Upper lobe of right lung (tissue), 1 donor: Measurements from ENCODE around the gene ITIH3. TPM values are rescaled to one million over a fixed set of nuclear protein-coding genes. Genes with fewer than 3 reads are reported as not detected.
A peak's percentile ranks its signal among the peaks of the same experiment; 100 is the strongest.

ENCODE experiments used
- ATAC-seq: fragments of 200-7000 bp; cut with Tn5 transposase; one replicate; pipeline ENCODE4 v1.9.1; 2020; ENCODE audit warnings: mild to moderate bottlenecking, moderate library complexity
- DNase-seq: peaks from one replicate; pipeline ENCODE4 v3.0.0-alpha.2; 2020
- H3K27ac ChIP-seq: fragments of 200-600 bp; one replicate; pipeline ENCODE4 v1.8.0; 2022
- H3K27me3 ChIP-seq: fragments of 200-600 bp; one replicate; pipeline ENCODE4 v1.8.0; 2022; ENCODE audit warnings: mild to moderate bottlenecking
- H3K36me3 ChIP-seq: fragments of 200-600 bp; one replicate; pipeline ENCODE4 v1.8.0; 2022
- H3K4me1 ChIP-seq: fragments of 200-600 bp; one replicate; pipeline ENCODE4 v1.8.0; 2022
- H3K4me3 ChIP-seq: fragments of 200-600 bp; one replicate; pipeline ENCODE4 v1.8.0; 2022; ENCODE audit warnings: mild to moderate bottlenecking
- H3K9me3 ChIP-seq: fragments of 200-600 bp; one replicate; pipeline ENCODE4 v1.8.0; 2022
- intact Hi-C: fragments of 100-400 bp; cut with DNase I; formaldehyde crosslinking; loops from one replicate; pipeline ENCODE4 v1.11.0; 2022
- total RNA-seq: library from RNA; stranded (reverse); fragmentation: NEBNext Ultra II Directional; extraction: Animal tissue kit (Norgen Biotek cat#: 25700); gene quantifications from one replicate; pipeline ENCODE4 v1.2.1, GENCODE V29; 2021
- TF ChIP-seq, protein P1 (sequence below): fragments of 200-600 bp; IDR thresholded peaks from one replicate; pipeline ENCODE4 v1.8.0; 2022; ENCODE audit warnings: antibody characterized with exemption
- donor health status: DM: no; HTN: yes; CAD: no; lungs with severe emphysema.

ITIH3 gene
- total RNA-seq, 1 donor from 2014 or later, result 9.5 TPM

DNA sequence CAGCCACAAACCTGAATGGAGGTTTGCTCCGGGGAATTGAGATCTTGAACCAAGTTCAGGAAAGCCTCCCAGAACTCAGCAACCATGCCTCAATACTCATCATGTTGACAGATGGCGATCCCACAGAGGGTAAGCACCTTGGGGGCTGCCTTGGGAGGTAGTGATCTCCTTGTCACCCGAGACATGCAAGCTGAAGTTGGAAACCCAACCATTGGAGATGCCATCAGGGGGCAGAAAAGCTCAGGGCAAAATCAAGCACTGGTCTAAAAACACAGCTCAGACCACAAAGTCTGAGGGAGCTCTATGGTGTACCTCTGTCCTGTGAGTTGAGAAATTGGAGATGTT, 11.4 kb upstream of the ITIH3 start:
- H3K9me3 ChIP-seq, result no peaks in the 10 kb centered on the region
- TF ChIP-seq, protein P1, sequence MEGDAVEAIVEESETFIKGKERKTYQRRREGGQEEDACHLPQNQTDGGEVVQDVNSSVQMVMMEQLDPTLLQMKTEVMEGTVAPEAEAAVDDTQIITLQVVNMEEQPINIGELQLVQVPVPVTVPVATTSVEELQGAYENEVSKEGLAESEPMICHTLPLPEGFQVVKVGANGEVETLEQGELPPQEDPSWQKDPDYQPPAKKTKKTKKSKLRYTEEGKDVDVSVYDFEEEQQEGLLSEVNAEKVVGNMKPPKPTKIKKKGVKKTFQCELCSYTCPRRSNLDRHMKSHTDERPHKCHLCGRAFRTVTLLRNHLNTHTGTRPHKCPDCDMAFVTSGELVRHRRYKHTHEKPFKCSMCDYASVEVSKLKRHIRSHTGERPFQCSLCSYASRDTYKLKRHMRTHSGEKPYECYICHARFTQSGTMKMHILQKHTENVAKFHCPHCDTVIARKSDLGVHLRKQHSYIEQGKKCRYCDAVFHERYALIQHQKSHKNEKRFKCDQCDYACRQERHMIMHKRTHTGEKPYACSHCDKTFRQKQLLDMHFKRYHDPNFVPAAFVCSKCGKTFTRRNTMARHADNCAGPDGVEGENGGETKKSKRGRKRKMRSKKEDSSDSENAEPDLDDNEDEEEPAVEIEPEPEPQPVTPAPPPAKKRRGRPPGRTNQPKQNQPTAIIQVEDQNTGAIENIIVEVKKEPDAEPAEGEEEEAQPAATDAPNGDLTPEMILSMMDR, result no peak
- no peak overlapping the region for H3K4me3 ChIP-seq
- peak; percentile 5 for DNase-seq
- H3K27me3 ChIP-seq, result peaks cover 5% of the 10 kb centered on the region
- H3K27ac ChIP-seq, result no peak overlapping the region
- no peak for ATAC-seq
- intact Hi-C loops, result no loop called here
- no peaks in the 10 kb centered on the region for H3K4me1 ChIP-seq
- H3K36me3 ChIP-seq, result no peaks in the 10 kb centered on the region

DNA sequence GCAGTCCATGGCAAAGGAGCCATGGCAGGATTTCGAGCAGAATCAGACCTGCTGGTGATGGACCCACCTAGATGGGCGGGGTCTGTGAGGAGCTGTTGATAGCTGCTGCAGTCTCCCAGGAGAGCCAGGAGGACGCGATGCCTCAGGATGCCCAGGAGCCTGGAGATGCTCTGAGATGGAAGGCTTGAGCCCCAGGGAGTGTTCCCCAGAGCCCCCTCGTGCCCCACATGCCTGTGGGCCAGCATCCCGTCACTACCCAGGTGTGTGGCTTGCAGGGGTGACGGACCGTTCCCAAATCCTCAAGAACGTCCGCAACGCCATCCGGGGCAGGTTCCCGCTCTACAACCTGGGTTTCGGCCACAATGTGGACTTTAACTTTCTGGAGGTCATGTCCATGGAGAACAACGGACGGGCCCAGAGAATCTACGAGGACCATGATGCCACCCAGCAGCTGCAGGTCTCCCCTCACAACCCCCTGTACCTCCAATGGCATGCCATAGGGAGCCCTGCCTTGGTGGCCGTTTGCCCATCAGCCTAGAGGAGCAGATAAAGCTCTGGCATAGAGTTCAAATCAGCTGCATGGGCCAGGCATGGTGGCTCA, 10.5 kb upstream of the ITIH3 start:
- no peak overlapping the region for H3K27ac ChIP-seq
- ATAC-seq, result no peak
- H3K9me3 ChIP-seq, result no peaks in the 10 kb centered on the region
- TF ChIP-seq, protein P1, result no peak
- no peak overlapping the region for H3K4me3 ChIP-seq
- peak; percentile 51 for DNase-seq
- H3K27me3 ChIP-seq, result peaks cover 5% of the 10 kb centered on the region
- no peaks in the 10 kb centered on the region for H3K36me3 ChIP-seq
- intact Hi-C loops, result no loop called here
- H3K4me1 ChIP-seq, result no peaks in the 10 kb centered on the region

DNA sequence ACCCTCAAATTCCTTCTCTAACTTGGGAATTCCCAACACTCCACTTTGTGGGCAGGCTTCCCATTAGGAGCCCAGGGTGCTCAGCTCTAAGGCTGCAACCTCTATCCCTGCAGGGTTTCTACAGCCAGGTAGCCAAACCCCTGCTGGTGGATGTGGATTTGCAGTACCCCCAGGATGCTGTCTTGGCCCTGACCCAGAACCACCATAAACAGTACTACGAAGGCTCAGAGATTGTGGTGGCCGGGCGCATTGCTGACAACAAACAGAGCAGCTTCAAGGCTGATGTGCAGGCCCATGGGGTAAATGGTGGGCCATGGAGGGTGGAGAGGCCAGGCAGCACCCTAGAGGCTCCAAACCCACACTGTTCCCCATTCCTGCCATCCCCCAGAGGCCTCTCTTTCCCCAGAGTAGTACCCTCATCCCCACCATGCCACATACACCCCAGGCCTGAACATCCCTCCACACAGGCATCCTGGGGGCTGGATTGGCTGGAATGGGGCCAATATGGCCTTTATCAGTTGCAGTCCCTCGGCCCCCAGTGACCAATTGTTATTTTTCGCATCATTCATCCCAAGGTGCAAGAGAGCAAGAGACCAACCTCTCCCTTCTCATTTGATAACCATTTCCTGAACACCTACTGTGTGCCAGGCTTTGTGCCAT, 9.5 kb upstream of the ITIH3 start:
- intact Hi-C loops, result no loop called here
- no peak overlapping the region for H3K4me3 ChIP-seq
- TF ChIP-seq, protein P1, result no peak
- H3K36me3 ChIP-seq, result no peaks in the 10 kb centered on the region
- H3K27ac ChIP-seq, result no peak overlapping the region
- no peaks in the 10 kb centered on the region for H3K9me3 ChIP-seq
- H3K4me1 ChIP-seq, result no peaks in the 10 kb centered on the region
- ATAC-seq, result no peak
- H3K27me3 ChIP-seq, result peaks cover 5% of the 10 kb centered on the region
- DNase-seq, result peak; percentile 49

DNA sequence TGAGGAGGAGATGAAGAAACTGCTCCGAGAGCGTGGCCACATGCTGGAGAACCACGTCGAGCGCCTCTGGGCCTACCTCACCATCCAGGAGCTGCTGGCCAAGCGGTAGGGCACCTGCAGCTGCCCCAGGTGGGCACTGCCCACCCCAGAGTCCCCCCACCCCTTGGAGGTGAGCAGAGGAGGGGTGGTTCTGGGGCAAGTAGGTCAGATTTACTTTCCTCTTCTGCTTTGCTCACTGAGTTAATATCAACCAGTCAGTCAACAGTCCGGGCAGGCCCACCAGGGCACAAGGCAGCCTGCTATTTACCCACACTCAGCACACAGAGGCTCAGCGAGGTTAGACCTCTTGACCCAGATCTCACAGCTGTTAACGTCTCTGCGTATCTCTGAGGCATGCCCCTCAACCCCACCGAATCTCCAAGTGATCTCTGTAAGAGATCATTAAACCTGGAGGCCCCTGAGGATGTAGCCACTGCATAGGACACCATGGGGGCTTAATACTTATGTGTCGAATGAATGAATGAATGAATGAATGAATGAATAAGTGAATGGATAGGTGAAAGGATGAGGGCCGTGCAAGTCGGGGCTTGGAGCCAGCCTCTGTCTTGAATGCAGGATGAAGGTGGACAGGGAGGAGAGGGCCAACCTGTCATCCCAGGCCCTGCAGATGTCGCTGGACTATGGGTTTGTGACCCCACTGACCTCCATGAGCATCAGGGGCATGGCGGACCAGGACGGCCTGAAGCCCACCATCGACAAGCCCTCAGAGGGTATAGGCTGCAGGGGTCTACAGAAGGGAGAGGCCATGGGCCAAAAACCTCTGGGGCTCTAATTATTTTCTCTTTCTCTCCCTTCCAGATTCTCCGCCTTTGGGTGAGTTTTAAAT, 8.0 kb upstream of the ITIH3 start:
- ATAC-seq (no peak), DNase-seq (peak; percentile 46)
- TF ChIP-seq, protein P1, result no peak
- Histone ChIP-seq H3K4me1 (no peaks in the 10 kb centered on the region), H3K27ac (no peak overlapping the region), H3K9me3 (no peaks in the 10 kb centered on the region), H3K27me3 (peaks cover 5% of the 10 kb centered on the region), H3K36me3 (no peaks in the 10 kb centered on the region), H3K4me3 (no peak overlapping the region)
- intact Hi-C loops, result no loop called here

DNA sequence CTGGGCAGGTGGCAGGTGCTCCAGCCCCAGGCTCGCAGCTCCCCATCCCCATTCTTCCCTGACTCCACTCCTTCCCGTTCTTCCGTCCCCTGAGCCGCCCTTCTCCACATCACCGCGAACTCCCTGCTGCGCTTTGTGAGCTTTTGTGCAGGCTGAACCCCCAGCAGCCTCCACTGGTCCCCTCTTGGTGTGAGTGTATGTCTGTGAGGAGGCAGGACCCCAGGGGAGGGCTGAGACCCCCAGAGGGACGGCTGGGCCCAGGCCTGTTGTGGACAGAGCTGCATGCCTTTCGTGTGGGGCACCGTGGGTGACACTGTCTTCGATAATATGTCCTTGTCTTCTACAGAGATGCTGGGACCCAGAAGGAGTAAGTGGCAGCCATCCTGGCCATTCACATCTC, 7.3 kb upstream of the ITIH3 start:
- no peak for ATAC-seq

More for the DNA sequence above, 7.3 kb upstream of the ITIH3 start:
- DNase-seq, result no peak
- Histone ChIP-seq H3K4me1 (no peaks in the 10 kb centered on the region), H3K27me3 (peaks cover 5% of the 10 kb centered on the region), H3K4me3 (no peak overlapping the region), H3K36me3 (no peaks in the 10 kb centered on the region), H3K27ac (no peak overlapping the region), H3K9me3 (no peaks in the 10 kb centered on the region)
- TF ChIP-seq, protein P1, result no peak
- intact Hi-C loops, result no loop called here
